Loucy (cell line): ENCODE data around the gene S100A6.
"Not testable (repeated sequence)": the region's sequence is repeated elsewhere in the genome, so short reads cannot be mapped to it uniquely, and the experiment has no call there.

Experiments
- H2AFZ ChIP-seq: fragments of 200-600 bp; sonication (generic); 2 replicates; pipeline ENCODE4 v1.6.0; 2016; ENCODE audit warnings: antibody characterized with exemption, mild to moderate bottlenecking, low read length, moderate library complexity
- H3F3A ChIP-seq: fragments of 200-600 bp; 2 replicates; pipeline ENCODE4 v1.6.0; 2016; ENCODE audit warnings: antibody characterized with exemption, low read depth, mild to moderate bottlenecking
- H3K27me3 ChIP-seq: fragments of 200-600 bp; sonication (generic); 2 replicates; pipeline ENCODE4 v1.6.1; 2014; ENCODE audit warnings: low read length, mild to moderate bottlenecking; ENCODE audit not compliant: insufficient read depth, poor library complexity, severe bottlenecking
- H3K36me3 ChIP-seq: fragments of 200-600 bp; sonication (generic); 2 replicates; pipeline ENCODE4 v1.6.1; 2016; ENCODE audit warnings: low read length; ENCODE audit not compliant: insufficient read depth
- H3K4me1 ChIP-seq: fragments of 200-600 bp; sonication (generic); 2 replicates; pipeline ENCODE4 v1.5.1; 2014; ENCODE audit warnings: low read length, mild to moderate bottlenecking; ENCODE audit not compliant: insufficient read depth, poor library complexity, severe bottlenecking
- H3K4me2 ChIP-seq: fragments of 200-600 bp; sonication (generic); 2 replicates; pipeline ENCODE4 v1.6.0; 2014; ENCODE audit warnings: antibody characterized with exemption, low read length, low read depth, mild to moderate bottlenecking; ENCODE audit not compliant: poor library complexity, severe bottlenecking
- H3K4me3 ChIP-seq: fragments of 200-600 bp; sonication (generic); 2 replicates; pipeline ENCODE4 v1.5.1; 2014; ENCODE audit warnings: low read length, mild to moderate bottlenecking, mixed read lengths; ENCODE audit not compliant: poor library complexity, severe bottlenecking
- H3K79me2 ChIP-seq: fragments of 200-600 bp; sonication (generic); 2 replicates; pipeline ENCODE4 v1.6.1; 2014; ENCODE audit warnings: low read length; ENCODE audit not compliant: insufficient read depth
- H3K9ac ChIP-seq: fragments of 200-600 bp; sonication (generic); 2 replicates; pipeline ENCODE4 v1.6.0; 2014; ENCODE audit warnings: mild to moderate bottlenecking, low read depth, low read length, moderate library complexity; ENCODE audit not compliant: poor library complexity, severe bottlenecking
- H3K9me2 ChIP-seq: fragments of 200-600 bp; sonication (generic); replicated peaks from 2 replicates; pipeline ENCODE4 v1.6.1; 2016; ENCODE audit warnings: low read depth, low read length, mixed read lengths
- H3K9me3 ChIP-seq: fragments of 200-600 bp; sonication (generic); 2 replicates; pipeline ENCODE4 v1.6.1; 2014; ENCODE audit warnings: mild to moderate bottlenecking, antibody characterized with exemption, low read length, low read depth; ENCODE audit not compliant: insufficient read depth
- H4K20me1 ChIP-seq: fragments of 200-600 bp; sonication (generic); 2 replicates; pipeline ENCODE4 v1.6.0; 2014; ENCODE audit warnings: antibody characterized with exemption, low read length, mild to moderate bottlenecking; ENCODE audit not compliant: insufficient read depth, poor library complexity, severe bottlenecking
- CTCF ChIP-seq: fragments of 200-600 bp; sonication (generic); conservative IDR thresholded peaks from 2 replicates; pipeline ENCODE4 v1.5.1; 2014; ENCODE audit warnings: mild to moderate bottlenecking, antibody characterized with exemption, low read length
- EZH2phosphoT487 ChIP-seq: fragments of 200-600 bp; IDR thresholded peaks from 2 replicates; pipeline ENCODE4 v1.6.1; 2018; ENCODE audit warnings: antibody characterized with exemption, mild to moderate bottlenecking, moderate library complexity, borderline replicate concordance

Gene S100A6

DNA sequence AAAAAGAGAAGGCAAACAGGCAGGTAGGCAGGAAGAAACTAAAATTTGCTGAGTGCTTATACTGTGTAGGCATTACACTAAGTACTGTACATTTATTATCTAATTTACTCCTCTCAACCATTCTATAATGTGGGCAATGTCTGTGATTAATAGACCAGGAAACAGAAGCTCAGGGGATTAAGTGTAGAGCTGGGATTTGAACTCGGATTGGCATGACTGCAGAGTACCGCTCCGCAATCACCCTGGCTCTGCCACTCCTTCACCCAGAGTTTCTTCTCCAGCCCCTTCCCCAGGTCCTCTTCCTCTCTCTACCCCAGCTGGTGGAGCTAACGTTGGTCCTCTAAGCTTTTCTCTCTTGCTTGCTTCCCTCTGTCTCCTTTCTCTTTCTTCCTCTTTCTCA, 41.3 kb upstream of the S100A6 start:
- H3K4me2 ChIP-seq, result no peak overlapping the region
- TF ChIP-seq EZH2phosphoT487 (no peak), CTCF (no peak)
- H3K4me1 ChIP-seq, result peaks cover 8% of the 10 kb centered on the region
- H3K9ac ChIP-seq, result no peak overlapping the region
- H3K4me3 ChIP-seq, result no peak overlapping the region
- no peaks in the 10 kb centered on the region for H3K27me3 ChIP-seq
- H3K9me3 ChIP-seq, result no peaks in the 10 kb centered on the region
- no peaks in the 10 kb centered on the region for H3K36me3 ChIP-seq
- H3K9me2 ChIP-seq, result no peaks in the 10 kb centered on the region
- H2AFZ ChIP-seq, result no peak overlapping the region
- no peaks in the 10 kb centered on the region for H3F3A ChIP-seq
- H4K20me1 ChIP-seq, result no peaks in the 10 kb centered on the region
- no peaks in the 10 kb centered on the region for H3K79me2 ChIP-seq

DNA sequence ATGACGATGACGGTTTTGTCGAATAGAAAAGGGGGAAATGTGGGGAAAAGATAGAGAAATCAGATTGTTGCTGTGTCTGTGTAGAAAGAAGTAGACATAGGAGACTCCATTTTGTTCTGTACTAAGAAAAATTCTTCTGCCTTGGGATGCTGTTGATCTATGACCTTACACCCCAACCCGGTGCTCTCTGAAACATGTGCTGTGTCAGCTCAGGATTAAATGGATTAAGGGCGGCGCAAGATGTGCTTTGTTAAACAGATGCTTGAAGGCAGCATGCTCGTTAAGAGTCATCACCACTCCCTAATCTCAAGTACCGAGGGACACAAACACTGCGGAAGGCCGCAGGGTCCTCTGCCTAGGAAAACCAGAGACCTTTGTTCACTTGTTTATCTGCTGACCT, 39.7 kb upstream of the S100A6 start:
- H3K4me3 ChIP-seq, H2AFZ ChIP-seq, H3K79me2 ChIP-seq, H4K20me1 ChIP-seq, H3K4me2 ChIP-seq, H3F3A ChIP-seq, H3K9me3 ChIP-seq, H3K27me3 ChIP-seq, H3K9me2 ChIP-seq, H3K4me1 ChIP-seq, H3K9ac ChIP-seq, H3K36me3 ChIP-seq: not testable (repeated sequence)

DNA sequence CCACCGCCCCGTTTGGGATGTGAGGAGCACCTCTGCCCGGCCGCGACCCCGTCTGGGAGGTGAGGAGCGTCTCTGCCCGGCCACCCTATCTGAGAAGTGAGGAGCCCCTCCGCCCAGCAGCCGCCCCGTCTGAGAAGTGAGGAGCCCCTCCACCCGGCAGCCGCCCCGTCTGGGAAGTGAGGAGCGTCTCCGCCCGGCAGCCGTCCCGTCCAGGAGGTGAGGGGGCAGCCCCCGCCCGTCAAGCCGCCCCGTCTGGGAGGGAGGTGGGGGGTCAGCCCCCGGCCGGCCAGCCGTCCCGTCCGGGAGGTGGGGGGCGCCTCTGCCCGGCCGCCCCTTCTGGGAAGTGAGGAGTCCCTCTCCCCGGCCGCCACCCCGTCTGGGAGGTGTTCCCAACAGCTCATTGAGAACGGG, 39.3 kb upstream of the S100A6 start:
- H3F3A ChIP-seq, H3K4me3 ChIP-seq, H2AFZ ChIP-seq, H4K20me1 ChIP-seq, H3K4me2 ChIP-seq, H3K4me1 ChIP-seq, H3K27me3 ChIP-seq, H3K36me3 ChIP-seq, H3K79me2 ChIP-seq, H3K9me3 ChIP-seq, H3K9ac ChIP-seq, H3K9me2 ChIP-seq: not testable (repeated sequence)

- no peak overlapping the region for H3K4me2 ChIP-seq
- H3K9me2 ChIP-seq, result no peaks in the 10 kb centered on the region
- no peak overlapping the region for H3K9ac ChIP-seq
- no peaks in the 10 kb centered on the region for H3K79me2 ChIP-seq
- no peak overlapping the region for H3K4me3 ChIP-seq
- H4K20me1 ChIP-seq, result no peaks in the 10 kb centered on the region
- H3K27me3 ChIP-seq, result no peaks in the 10 kb centered on the region
- H3F3A ChIP-seq, result no peaks in the 10 kb centered on the region
- H3K36me3 ChIP-seq, result no peaks in the 10 kb centered on the region
- no peaks in the 10 kb centered on the region for H3K9me3 ChIP-seq
- H3K4me1 ChIP-seq, result peaks cover 14% of the 10 kb centered on the region
- TF ChIP-seq EZH2phosphoT487 (no peak), CTCF (no peak)
- H2AFZ ChIP-seq, result no peak overlapping the region
These were observed 37.6 kb upstream of the S100A6 start for GRCh38 chr1:153573351-153573750.
